ENCODE measurements around the gene EFCAB8. TPM values are rescaled to one million over a fixed set of nuclear protein-coding genes. Genes with fewer than 3 reads are reported as not detected.

The EFCAB8 gene
- 1 to 10 TPM in 1 of 2 experiments, under 1 TPM in 1; 0.94 to 1.2 TPM for total RNA-seq

- POLR2A ChIA-PET, result no interaction called here
- H3K27me3 Mint-ChIP-seq, result no peaks in the 10 kb centered on the region
- H3K4me3 Mint-ChIP-seq, result no peak within 1 kb of the TSS
- CTCF ChIA-PET, result no interaction called here
- no peaks in the 10 kb centered on the region for H3K9me3 Mint-ChIP-seq
- H3K4me1 Mint-ChIP-seq, result peaks cover 18% of the 10 kb centered on the region
- no peak for DNase-seq
- H3K27ac Mint-ChIP-seq, result no peak within 1 kb of the TSS
- H3K36me3 Mint-ChIP-seq (ENCODE audit: low read depth), result peaks cover 16% of the 10 kb centered on the region
Measured at GRCh38 chr20:32858701-32859372, at the start of gene EFCAB8. Gene EFCAB8, plus strand, starts transcription at chr20:32858923. Its CDS starts 4,870 bp downstream, at chr20:32863793.

- H3K36me3 Mint-ChIP-seq (ENCODE audit: low read depth), result no peaks in the 10 kb centered on the region
- H3K4me1 Mint-ChIP-seq, result no peaks in the 10 kb centered on the region
- no peak overlapping the region for H3K27ac Mint-ChIP-seq
- H3K9me3 Mint-ChIP-seq, result no peaks in the 10 kb centered on the region
- ChIA-PET CTCF (interaction anchor here (0.6 to 1.8 kb wide), 6 partner anchors 11 to 158 kb away, joined by 3 to 6 read pairs (median 3); partner anchors contain the start of gene C20orf203), POLR2A (no interaction called here)
- no peak for DNase-seq
- H3K4me3 Mint-ChIP-seq, result no peak overlapping the region
- no peaks in the 10 kb centered on the region for H3K27me3 Mint-ChIP-seq
Measured at GRCh38 chr20:32809907-32810306, 48.8 kb upstream of the EFCAB8 start.

GRCh38 chr20:32810941-32811340, 47.8 kb upstream of the EFCAB8 start:
- H3K36me3 Mint-ChIP-seq (ENCODE audit: low read depth), result no peaks in the 10 kb centered on the region
- H3K4me1 Mint-ChIP-seq, result no peaks in the 10 kb centered on the region
- POLR2A ChIA-PET, result interaction anchor here (0.6 kb wide), 1 partner anchor 241 kb away, joined by 3 read pairs; no protein-coding TSS in a partner anchor
- H3K27me3 Mint-ChIP-seq, result no peaks in the 10 kb centered on the region
- no peaks in the 10 kb centered on the region for H3K9me3 Mint-ChIP-seq
- H3K27ac Mint-ChIP-seq, result no peak overlapping the region
- DNase-seq, result no peak
- CTCF ChIA-PET, result interaction anchor here (0.8 to 1.8 kb wide), 2 partner anchors 56 to 175 kb away, joined by 3 to 4 read pairs; no protein-coding TSS in a partner anchor
- H3K4me3 Mint-ChIP-seq, result no peak overlapping the region

GRCh38 chr20:32811886-32812285, 46.8 kb upstream of the EFCAB8 start:
- no peaks in the 10 kb centered on the region for H3K27me3 Mint-ChIP-seq
- H3K36me3 Mint-ChIP-seq (ENCODE audit: low read depth), result no peaks in the 10 kb centered on the region
- ChIA-PET POLR2A (no interaction called here), CTCF (interaction anchor here (0.8 to 1.3 kb wide), 2 partner anchors 22 to 174 kb away, joined by 3 to 6 read pairs; no protein-coding TSS in a partner anchor)
- H3K4me1 Mint-ChIP-seq, result no peaks in the 10 kb centered on the region
- H3K27ac Mint-ChIP-seq, result no peak overlapping the region
- no peak for DNase-seq
- no peaks in the 10 kb centered on the region for H3K9me3 Mint-ChIP-seq
- no peak overlapping the region for H3K4me3 Mint-ChIP-seq

- Mint-ChIP-seq H3K27ac (peak overlapping the region; percentile 98), H3K36me3 (ENCODE audit: low read depth) (peaks cover 18% of the 10 kb centered on the region), H3K9me3 (no peaks in the 10 kb centered on the region), H3K4me1 (peaks cover 39% of the 10 kb centered on the region), H3K27me3 (no peaks in the 10 kb centered on the region), H3K4me3 (peak overlapping the region; percentile 96)
- DNase-seq, result peak; percentile 70
- POLR2A ChIA-PET, result interaction anchor here (0.6 kb wide), 1 partner anchor 53 kb away, joined by 3 read pairs; no protein-coding TSS in a partner anchor
- CTCF ChIA-PET, result interaction anchor here (0.6 to 1.7 kb wide), 11 partner anchors 10 to 1606 kb away, joined by 3 to 8 read pairs (median 4); no protein-coding TSS in a partner anchor
Measured at GRCh38 chr20:32819992-32820697, 38.6 kb upstream of the EFCAB8 start.

GRCh38 chr20:32820698-32821377, 37.9 kb upstream of the EFCAB8 start:
- CTCF ChIA-PET, result interaction anchor here (0.6 to 1.7 kb wide), 5 partner anchors 9 to 68 kb away, joined by 3 to 6 read pairs (median 3); no protein-coding TSS in a partner anchor

GRCh38 chr20:32822225-32822624, 36.5 kb upstream of the EFCAB8 start:
- H3K27me3 Mint-ChIP-seq, result no peaks in the 10 kb centered on the region
- H3K27ac Mint-ChIP-seq, result peak overlapping the region; percentile 98
- no peak for DNase-seq
- H3K9me3 Mint-ChIP-seq, result no peaks in the 10 kb centered on the region
- peaks cover 45% of the 10 kb centered on the region for H3K4me1 Mint-ChIP-seq
- H3K4me3 Mint-ChIP-seq, result peak overlapping the region; percentile 96
- CTCF ChIA-PET, result interaction anchor here (0.5 to 3.3 kb wide), 2 partner anchors 13 to 21 kb away, joined by 3 to 11 read pairs; no protein-coding TSS in a partner anchor
- peaks cover 29% of the 10 kb centered on the region for H3K36me3 Mint-ChIP-seq (ENCODE audit: low read depth)
- POLR2A ChIA-PET, result interaction anchor here (0.6 kb wide), 1 partner anchor 569 kb away, joined by 3 read pairs; no protein-coding TSS in a partner anchor

More at GRCh38 chr20:32820698-32821377, 37.9 kb upstream of the EFCAB8 start:
- peaks cover 41% of the 10 kb centered on the region for H3K4me1 Mint-ChIP-seq
- no peak for DNase-seq
- H3K9me3 Mint-ChIP-seq, result no peaks in the 10 kb centered on the region
- peaks cover 21% of the 10 kb centered on the region for H3K36me3 Mint-ChIP-seq (ENCODE audit: low read depth)
- POLR2A ChIA-PET, result interaction anchor here (0.6 kb wide), 1 partner anchor 54 kb away, joined by 3 read pairs; no protein-coding TSS in a partner anchor
- H3K27me3 Mint-ChIP-seq, result no peaks in the 10 kb centered on the region
- peak overlapping the region; percentile 98 for H3K27ac Mint-ChIP-seq
- peak overlapping the region; percentile 96 for H3K4me3 Mint-ChIP-seq

- no peaks in the 10 kb centered on the region for H3K27me3 Mint-ChIP-seq
- H3K4me1 Mint-ChIP-seq, result peaks cover 48% of the 10 kb centered on the region
- H3K27ac Mint-ChIP-seq, result peak overlapping the region; percentile 19
- no peak overlapping the region for H3K4me3 Mint-ChIP-seq
- peaks cover 34% of the 10 kb centered on the region for H3K36me3 Mint-ChIP-seq (ENCODE audit: low read depth)
- no peak for DNase-seq
- ChIA-PET POLR2A (no interaction called here), CTCF (interaction anchor here (1.2 to 3.3 kb wide), 2 partner anchors 20 to 33 kb away, joined by 3 to 11 read pairs; no protein-coding TSS in a partner anchor)
- no peaks in the 10 kb centered on the region for H3K9me3 Mint-ChIP-seq
Measured at GRCh38 chr20:32823078-32823477, 35.6 kb upstream of the EFCAB8 start.

GRCh38 chr20:32823737-32824588, 34.8 kb upstream of the EFCAB8 start:
- Mint-ChIP-seq H3K36me3 (ENCODE audit: low read depth) (peaks cover 40% of the 10 kb centered on the region), H3K9me3 (no peaks in the 10 kb centered on the region), H3K4me1 (peaks cover 52% of the 10 kb centered on the region), H3K27me3 (no peaks in the 10 kb centered on the region), H3K27ac (peak overlapping the region; percentile 12), H3K4me3 (no peak overlapping the region)
- ChIA-PET CTCF (interaction anchor here (0.5 to 3.3 kb wide), 4 partner anchors 19 to 97 kb away, joined by 3 to 11 read pairs (median 4); no protein-coding TSS in a partner anchor), POLR2A (no interaction called here)
- no peak for DNase-seq

- H3K9me3 Mint-ChIP-seq, result no peaks in the 10 kb centered on the region
- DNase-seq, result no peak
- no peak overlapping the region for H3K27ac Mint-ChIP-seq
- H3K4me3 Mint-ChIP-seq, result no peak overlapping the region
- H3K36me3 Mint-ChIP-seq (ENCODE audit: low read depth), result peaks cover 60% of the 10 kb centered on the region
- POLR2A ChIA-PET, result no interaction called here
- no peaks in the 10 kb centered on the region for H3K27me3 Mint-ChIP-seq
- H3K4me1 Mint-ChIP-seq, result peaks cover 64% of the 10 kb centered on the region
- CTCF ChIA-PET, result interaction anchor here (0.6 to 0.9 kb wide), 3 partner anchors 34 to 1137 kb away, joined by 3 to 5 read pairs (median 4); no protein-coding TSS in a partner anchor
Measured at GRCh38 chr20:32828029-32828680, 30.6 kb upstream of the EFCAB8 start.

- H3K4me1 Mint-ChIP-seq, result peaks cover 59% of the 10 kb centered on the region
- no peaks in the 10 kb centered on the region for H3K27me3 Mint-ChIP-seq
- peaks cover 51% of the 10 kb centered on the region for H3K36me3 Mint-ChIP-seq (ENCODE audit: low read depth)
- CTCF ChIA-PET, result interaction anchor here (0.9 to 1.4 kb wide), 3 partner anchors 9 to 40 kb away, joined by 3 to 5 read pairs (median 4); partner anchors contain the start of gene MAPRE1
- no peak overlapping the region for H3K4me3 Mint-ChIP-seq
- H3K27ac Mint-ChIP-seq, result peak overlapping the region; percentile 69
- no peak for DNase-seq
- H3K9me3 Mint-ChIP-seq, result no peaks in the 10 kb centered on the region
- POLR2A ChIA-PET, result no interaction called here
Measured at GRCh38 chr20:32829311-32830005, 29.3 kb upstream of the EFCAB8 start.

All from activated CD4-positive, alpha-beta T cell treated with anti-CD3 and anti-CD28 coated beads, Interleukin-2, amount 10 ng/mL, durations not matched to agents 7 days and 5 days (primary cell).